GM18858 (cell line): Measurements from ENCODE around the gene HEATR9.
A peak's percentile ranks its signal among the peaks of the same experiment; 100 is the strongest.

Source experiments
- ATAC-seq: cut with Tn5 transposase; IDR thresholded peaks from one replicate; pipeline ENCODE4 v1.9.1; 2021; ENCODE audit not compliant: unreplicated experiment

Gene HEATR9

GRCh38 chr17:35895636-35896587 is 27.2 kb upstream of the HEATR9 start:
- ATAC-seq, result no peak

GRCh38 chr17:35894206-35894605 is 25.5 kb upstream of the HEATR9 start:
- ATAC-seq, result no peak

- ATAC-seq, result no peak
These were observed 25.1 kb upstream of the HEATR9 start for GRCh38 chr17:35893751-35894150.

GRCh38 chr17:35892091-35893035 is 23.7 kb upstream of the HEATR9 start:
- no peak for ATAC-seq

GRCh38 chr17:35891269-35891668 is 22.6 kb upstream of the HEATR9 start:
- no peak for ATAC-seq

GRCh38 chr17:35890774-35891155 is 22.1 kb upstream of the HEATR9 start:
- no peak for ATAC-seq

- no peak for ATAC-seq
These were observed 21.4 kb upstream of the HEATR9 start for GRCh38 chr17:35889818-35890773.

GRCh38 chr17:35889241-35889640 is 20.6 kb upstream of the HEATR9 start:
- no peak for ATAC-seq

- peak; percentile 76 for ATAC-seq
These were observed 11.3 kb upstream of the HEATR9 start, which contains the start of gene CCL5 for GRCh38 chr17:35879773-35880654. CCL5 (minus strand) TSS chr17:35880360.

GRCh38 chr17:35878361-35878760 is 9.7 kb upstream of the HEATR9 start:
- no peak for ATAC-seq

GRCh38 chr17:35877345-35878029 is 8.8 kb upstream of the HEATR9 start:
- ATAC-seq, result no peak

GRCh38 chr17:35876534-35876933 is 7.8 kb upstream of the HEATR9 start:
- no peak for ATAC-seq

GRCh38 chr17:35875800-35876139 is 7.1 kb upstream of the HEATR9 start:
- ATAC-seq, result no peak

- no peak for ATAC-seq
These were observed 6.5 kb upstream of the HEATR9 start for GRCh38 chr17:35875072-35875799.

- ATAC-seq, result no peak
These were observed 3.7 kb upstream of the HEATR9 start for GRCh38 chr17:35872196-35872980.

- ATAC-seq, result no peak
These were observed 2.5 kb upstream of the HEATR9 start for GRCh38 chr17:35870906-35871819.

GRCh38 chr17:35867574-35867973 is 1.1 kb downstream of the HEATR9 start:
- no peak for ATAC-seq
